Esophagus squamous epithelium (tissue), 5 donors: ENCODE results near the gene OTOS. TPM values are rescaled to one million over a fixed set of nuclear protein-coding genes. Genes with fewer than 3 reads are reported as not detected.

ENCODE experiments used
- DNase-seq: peaks from one replicate; lab custom pipeline; 2025; lab: John Stamatoyannopoulos, UW
- H3K27ac ChIP-seq, 4 donors: fragments of 200-600 bp; sonication (generic); one replicate each; pipeline ENCODE4 v1.5.1; 2016 to 2019; ENCODE audit warnings: mild to moderate bottlenecking in 1 of 4
- H3K27me3 ChIP-seq, 4 donors: fragments of 200-600 bp; sonication (generic); 1 replicate in 3 of 4; 2 replicates in 1 of 4; pipeline versions ENCODE4 v1.5.1 to v1.6.0; 2017 to 2021; ENCODE audit warnings: antibody characterized with exemption in 1 of 4
- H3K36me3 ChIP-seq, 3 donors: fragments of 200-600 bp; sonication (generic); one replicate each; pipeline ENCODE4 v1.5.1; 2016 to 2019
- H3K4me1 ChIP-seq, 3 donors: fragments of 200-600 bp; sonication (generic); one replicate each; pipeline ENCODE4 v1.5.1; 2017 to 2019
- H3K4me3 ChIP-seq, 4 donors: fragments of 200-600 bp; sonication (generic); 1 replicate in 3 of 4; 2 replicates in 1 of 4; pipeline ENCODE4 v1.5.1; 2016 to 2019; ENCODE audit warnings: mild to moderate bottlenecking in 2 of 4, moderate library complexity in 1 of 4
- H3K9me3 ChIP-seq, 3 donors: fragments of 200-600 bp; sonication (generic); one replicate each; pipeline ENCODE4 v1.5.1; 2016 to 2019
- POLR2A ChIP-seq, 4 donors: fragments of 450-650 bp; IDR thresholded peaks; one replicate each; pipeline ENCODE4 v1.6.1; 2017; ENCODE audit warnings: antibody characterized with exemption in 4 of 4, mild to moderate bottlenecking in 4 of 4, moderate library complexity in 3 of 4
- WGBS, 2 donors: methylation state at CpG; one replicate each; pipeline ENCODE4 v1.1.5; 2018; 5-methylcytosine and 5-hydroxymethylcytosine counted together
- intact Hi-C: fragments of 100-400 bp; cut with DNase I; formaldehyde crosslinking; loops from one replicate; pipeline ENCODE4 v1.15.0; 2022
- total RNA-seq, 4 donors: library from RNA; depleted of rRNA; stranded (reverse); fragments of >200 nt; gene quantifications; one replicate each; pipeline ENCODE4 v1.1.0, GENCODE V29; 2016
- TF ChIP-seq, protein P1 (sequence below), 6 experiments: fragments of 450-650 bp in 4 of 6; fragments of 200-600 bp in 2 of 6; sonication (generic) in 2 of 6; IDR thresholded peaks; one replicate each; pipeline ENCODE4 v1.5.1; 2016 to 2019; ENCODE audit warnings: antibody characterized with exemption in 6 of 6, mild to moderate bottlenecking in 4 of 6, moderate library complexity in 4 of 6
- donor health status: DM: yes; HTN: yes; CAD: no.

OTOS gene
- total RNA-seq, 4 donors from 2014 or later, result not detected

DNA sequence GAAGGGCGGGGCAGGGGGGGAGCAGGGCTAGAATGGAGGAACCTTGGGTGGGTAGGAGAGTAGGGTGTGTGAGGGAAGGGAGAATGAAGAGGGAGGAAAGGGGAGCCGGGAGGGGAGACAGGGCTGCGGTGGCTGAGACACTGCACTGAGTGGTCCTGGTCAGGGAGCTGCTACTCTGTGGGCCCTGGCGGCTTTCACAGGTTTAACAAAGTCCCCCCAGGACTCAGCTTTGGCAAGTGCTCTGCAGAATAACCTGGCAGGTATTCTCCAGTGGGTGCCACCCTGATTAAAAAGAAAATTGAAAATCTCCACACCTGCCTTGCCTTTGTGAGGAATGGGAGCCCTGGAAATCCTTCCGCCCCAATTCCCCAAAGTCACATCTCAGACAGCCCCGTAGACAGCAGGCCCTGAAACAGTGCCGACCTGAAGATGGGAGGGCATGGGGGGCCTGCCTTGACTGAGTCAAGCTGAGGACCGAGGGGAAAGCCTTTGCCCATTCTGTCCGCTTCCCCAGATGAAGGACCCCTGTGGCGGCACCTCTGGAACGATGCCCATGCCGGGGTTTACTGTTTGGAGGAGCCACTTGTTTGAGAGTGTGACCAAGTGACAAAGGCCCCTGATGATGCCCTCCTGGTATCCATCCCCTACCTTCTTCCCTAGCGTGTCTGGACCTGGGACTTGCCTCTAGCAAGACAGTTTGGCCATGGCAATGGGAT, 43.6 kb upstream of the OTOS start:
- H3K27ac ChIP-seq, result no peak overlapping the region
- 87 to 89% methylated on average over 5 to 13 of the region's 13 CpGs for WGBS, 2 donors
- peaks cover 0 to 9% (median 0%) of the 10 kb centered on the region in 3 donors for H3K9me3 ChIP-seq
- no peak for DNase-seq
- intact Hi-C loops, result no loop called here
- H3K27me3 ChIP-seq, result peaks cover 0 to 38% (median 0%) of the 10 kb centered on the region in 4 donors
- no peak overlapping the region for H3K4me3 ChIP-seq
- H3K36me3 ChIP-seq, result no peaks in the 10 kb centered on the region
- TF ChIP-seq POLR2A (IDR thresholded peaks at IDR 0.05), result no peak
- TF ChIP-seq, protein P1, sequence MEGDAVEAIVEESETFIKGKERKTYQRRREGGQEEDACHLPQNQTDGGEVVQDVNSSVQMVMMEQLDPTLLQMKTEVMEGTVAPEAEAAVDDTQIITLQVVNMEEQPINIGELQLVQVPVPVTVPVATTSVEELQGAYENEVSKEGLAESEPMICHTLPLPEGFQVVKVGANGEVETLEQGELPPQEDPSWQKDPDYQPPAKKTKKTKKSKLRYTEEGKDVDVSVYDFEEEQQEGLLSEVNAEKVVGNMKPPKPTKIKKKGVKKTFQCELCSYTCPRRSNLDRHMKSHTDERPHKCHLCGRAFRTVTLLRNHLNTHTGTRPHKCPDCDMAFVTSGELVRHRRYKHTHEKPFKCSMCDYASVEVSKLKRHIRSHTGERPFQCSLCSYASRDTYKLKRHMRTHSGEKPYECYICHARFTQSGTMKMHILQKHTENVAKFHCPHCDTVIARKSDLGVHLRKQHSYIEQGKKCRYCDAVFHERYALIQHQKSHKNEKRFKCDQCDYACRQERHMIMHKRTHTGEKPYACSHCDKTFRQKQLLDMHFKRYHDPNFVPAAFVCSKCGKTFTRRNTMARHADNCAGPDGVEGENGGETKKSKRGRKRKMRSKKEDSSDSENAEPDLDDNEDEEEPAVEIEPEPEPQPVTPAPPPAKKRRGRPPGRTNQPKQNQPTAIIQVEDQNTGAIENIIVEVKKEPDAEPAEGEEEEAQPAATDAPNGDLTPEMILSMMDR (IDR thresholded peaks at IDR 0.05), result no peak
- peaks cover 0 to 10% (median 0%) of the 10 kb centered on the region in 3 donors for H3K4me1 ChIP-seq

- no peak for DNase-seq
- Histone ChIP-seq H3K9me3 (peaks cover 0 to 9% (median 0%) of the 10 kb centered on the region in 3 donors), H3K36me3 (no peaks in the 10 kb centered on the region), H3K4me3 (no peak overlapping the region), H3K4me1 (peaks cover 0 to 10% (median 0%) of the 10 kb centered on the region in 3 donors), H3K27me3 (peaks cover 0 to 46% (median 0%) of the 10 kb centered on the region in 4 donors), H3K27ac (no peak overlapping the region)
- no peak for TF ChIP-seq POLR2A (IDR thresholded peaks at IDR 0.05)
- TF ChIP-seq, protein P1 (IDR thresholded peaks at IDR 0.05), result no peak
- WGBS, 2 donors, result 76 to 77% methylated on average over 13 to 18 of the region's 22 CpGs
- intact Hi-C loops, result no loop called here
Measured at GRCh38 chr2:240183006-240183874, 42.8 kb upstream of the OTOS start.

DNA sequence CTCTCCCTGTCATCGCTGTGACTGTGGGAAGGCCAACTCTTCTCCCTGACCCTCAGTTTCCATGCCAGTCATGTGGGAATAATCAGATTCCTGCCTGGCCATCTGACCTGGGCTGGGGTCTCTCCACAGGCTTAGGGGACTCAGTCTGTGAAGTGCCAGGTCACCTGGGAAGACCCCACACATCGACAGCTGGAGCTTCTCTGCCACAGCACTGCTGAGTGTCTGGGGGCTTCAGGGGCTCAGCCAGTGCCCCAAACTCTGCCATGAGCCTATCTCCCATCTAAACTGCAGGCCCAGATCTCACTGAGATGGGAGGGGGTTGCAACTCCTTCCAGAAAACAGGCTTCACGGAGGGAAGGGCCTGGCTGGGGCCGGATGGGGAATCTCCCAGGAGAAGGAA, 42.0 kb upstream of the OTOS start:
- Histone ChIP-seq H3K4me1 (peaks cover 0 to 10% (median 0%) of the 10 kb centered on the region in 3 donors), H3K36me3 (no peaks in the 10 kb centered on the region), H3K27ac (no peak overlapping the region), H3K27me3 (peaks cover 0 to 51% (median 0%) of the 10 kb centered on the region in 4 donors), H3K9me3 (peaks cover 0 to 5% (median 0%) of the 10 kb centered on the region in 3 donors), H3K4me3 (no peak overlapping the region)
- DNase-seq, result no peak
- no peak for TF ChIP-seq POLR2A (IDR thresholded peaks at IDR 0.05)
- TF ChIP-seq, protein P1 (IDR thresholded peaks at IDR 0.05), result no peak
- intact Hi-C loops, result no loop called here
- 100% methylated on average over 1 of the region's 4 CpGs for WGBS, 2 donors

DNA sequence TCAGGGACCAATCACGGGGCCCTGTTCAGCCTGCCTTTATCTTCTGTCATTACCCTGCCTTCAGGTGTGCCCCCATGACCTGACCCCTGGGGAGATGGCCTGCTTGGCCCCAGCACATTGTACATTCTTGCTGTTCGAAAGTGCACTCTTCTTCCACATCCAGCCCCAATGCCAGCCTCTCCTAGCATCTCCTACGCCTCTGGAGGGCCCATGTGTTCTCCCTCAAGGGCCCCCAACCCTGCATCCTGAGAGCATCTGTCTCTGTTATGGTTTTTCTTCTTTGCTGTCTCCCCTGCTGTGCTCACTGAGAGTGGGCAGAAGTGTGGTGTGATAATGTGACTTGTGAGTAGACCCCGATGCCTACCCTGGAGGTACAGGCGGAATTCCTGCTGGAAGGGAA, 41.5 kb upstream of the OTOS start:
- H3K9me3 ChIP-seq, result peaks cover 0 to under 1% (median 0%) of the 10 kb centered on the region in 3 donors
- no peak for TF ChIP-seq POLR2A (IDR thresholded peaks at IDR 0.05)
- TF ChIP-seq, protein P1 (IDR thresholded peaks at IDR 0.05), result no peak
- H3K27me3 ChIP-seq, result peaks cover 0 to 46% (median 0%) of the 10 kb centered on the region in 4 donors
- no peak overlapping the region for H3K27ac ChIP-seq
- intact Hi-C loops, result no loop called here
- H3K36me3 ChIP-seq, result no peaks in the 10 kb centered on the region
- WGBS, 2 donors, result 79 to 82% methylated on average over 4 to 5 of the region's 5 CpGs
- DNase-seq, result no peak
- no peak overlapping the region for H3K4me3 ChIP-seq
- H3K4me1 ChIP-seq, result peaks cover 0 to 10% (median 0%) of the 10 kb centered on the region in 3 donors
